CD4-positive, alpha-beta T cell treated with Interleukin-4 for 1 hour (primary cell): Measurements from ENCODE around the gene D2HGDH.

ENCODE experiments used
- DNase-seq, 2 donors: peaks; one replicate each; pipeline ENCODE4 v3.0.0-alpha.2; 2020 to 2022

Gene D2HGDH

GRCh38 chr2:241734467-241735208 lies at the start of gene D2HGDH:
Gene D2HGDH, plus strand, starts transcription at chr2:241734630. Its CDS starts 595 bp downstream, at chr2:241735225.
- peak; percentile 90 to 92 for DNase-seq

GRCh38 chr2:241686324-241686649 lies 48.1 kb upstream of the D2HGDH start:
- no peak for DNase-seq

GRCh38 chr2:241686650-241687425 lies 47.6 kb upstream of the D2HGDH start, which contains the start of gene DTYMK:
Gene DTYMK, minus strand, starts transcription at chr2:241686815. Its CDS starts 32 bp downstream, at chr2:241686783.
- peak; percentile 94 to 96 for DNase-seq

GRCh38 chr2:241689306-241689705 lies 45.1 kb upstream of the D2HGDH start:
- DNase-seq = no peak

GRCh38 chr2:241690202-241690717 lies 44.2 kb upstream of the D2HGDH start:
- DNase-seq = no peak

- no peak for DNase-seq
These were observed 42.0 kb upstream of the D2HGDH start for GRCh38 chr2:241692448-241692847.

- no peak for DNase-seq
These were observed 38.8 kb upstream of the D2HGDH start for GRCh38 chr2:241695651-241696050.

- no peak for DNase-seq
These were observed 33.4 kb upstream of the D2HGDH start for GRCh38 chr2:241701149-241701398.

- DNase-seq = peak; percentile 94 to 95
These were observed 32.9 kb upstream of the D2HGDH start, which contains the start of gene ING5 for GRCh38 chr2:241701399-241702154. Gene ING5, plus strand, starts transcription at chr2:241702039. Its CDS starts 27 bp downstream, at chr2:241702066.

GRCh38 chr2:241702155-241703031 lies 32.0 kb upstream of the D2HGDH start:
- DNase-seq = peak; percentile 89 to 90

GRCh38 chr2:241703032-241703604 lies 31.3 kb upstream of the D2HGDH start:
- DNase-seq = no peak

- no peak for DNase-seq
These were observed 27.9 kb upstream of the D2HGDH start for GRCh38 chr2:241706537-241706936.

- no peak for DNase-seq
These were observed 25.6 kb upstream of the D2HGDH start for GRCh38 chr2:241708879-241709278.

- no peak for DNase-seq
These were observed 15.3 kb upstream of the D2HGDH start for GRCh38 chr2:241719093-241719492.

- DNase-seq = no peak
These were observed 14.3 kb upstream of the D2HGDH start for GRCh38 chr2:241720099-241720498.

GRCh38 chr2:241720560-241720959 lies 13.9 kb upstream of the D2HGDH start:
- no peak for DNase-seq

- no peak for DNase-seq
These were observed 12.6 kb upstream of the D2HGDH start for GRCh38 chr2:241721852-241722251.

- no peak for DNase-seq
These were observed 11.5 kb upstream of the D2HGDH start for GRCh38 chr2:241722896-241723454.

GRCh38 chr2:241724259-241724974 lies 10.0 kb upstream of the D2HGDH start:
- DNase-seq = peak in 1 of 2 donors; percentile 42

- no peak for DNase-seq
These were observed 9.2 kb upstream of the D2HGDH start for GRCh38 chr2:241724975-241725870.
